ENCODE results near the gene AKAP11.

The AKAP11 gene

GRCh38 chr13:42271337-42272114 lies 426 bp upstream of the AKAP11 start:
- peak; percentile 99 for DNase-seq (ENCODE audit: low read depth, low spot score)

- DNase-seq (ENCODE audit: low read depth, low spot score), result no peak
Observed at GRCh38 chr13:42272804-42273175, 838 bp downstream of the AKAP11 start.

GRCh38 chr13:42274386-42275097 lies 2.6 kb downstream of the AKAP11 start:
- no peak for DNase-seq (ENCODE audit: low read depth, low spot score)

GRCh38 chr13:42275098-42275471 lies 3.1 kb downstream of the AKAP11 start:
- no peak for DNase-seq (ENCODE audit: low read depth, low spot score)

GRCh38 chr13:42275506-42275905 lies 3.6 kb downstream of the AKAP11 start:
- DNase-seq (ENCODE audit: low read depth, low spot score), result no peak

GRCh38 chr13:42276683-42277082 lies 4.7 kb downstream of the AKAP11 start:
- DNase-seq (ENCODE audit: low read depth, low spot score), result no peak

- no peak for DNase-seq (ENCODE audit: low read depth, low spot score)
Observed at GRCh38 chr13:42277618-42278276, 5.8 kb downstream of the AKAP11 start.

- no peak for DNase-seq (ENCODE audit: low read depth, low spot score)
Observed at GRCh38 chr13:42279080-42279479, 7.1 kb downstream of the AKAP11 start.

- DNase-seq (ENCODE audit: low read depth, low spot score), result no peak
Observed at GRCh38 chr13:42279986-42280385, 8.0 kb downstream of the AKAP11 start.

- DNase-seq (ENCODE audit: low read depth, low spot score), result no peak
Observed at GRCh38 chr13:42280537-42280936, 8.6 kb downstream of the AKAP11 start.

GRCh38 chr13:42283574-42283973 lies 11.6 kb downstream of the AKAP11 start:
- no peak for DNase-seq (ENCODE audit: low read depth, low spot score)

GRCh38 chr13:42284068-42284467 lies 12.1 kb downstream of the AKAP11 start:
- DNase-seq (ENCODE audit: low read depth, low spot score), result no peak

GRCh38 chr13:42298392-42298791 lies 26.4 kb downstream of the AKAP11 start:
- DNase-seq (ENCODE audit: low read depth, low spot score), result no peak

GRCh38 chr13:42305503-42305902 lies 33.6 kb downstream of the AKAP11 start:
- DNase-seq (ENCODE audit: low read depth, low spot score), result no peak

GRCh38 chr13:42307461-42307860 lies 35.5 kb downstream of the AKAP11 start:
- no peak for DNase-seq (ENCODE audit: low read depth, low spot score)

- no peak for DNase-seq (ENCODE audit: low read depth, low spot score)
Observed at GRCh38 chr13:42312817-42313431, 41.0 kb downstream of the AKAP11 start.

- DNase-seq (ENCODE audit: low read depth, low spot score), result no peak
Observed at GRCh38 chr13:42318570-42318969, 46.6 kb downstream of the AKAP11 start.

GRCh38 chr13:42320375-42320787 lies 48.4 kb downstream of the AKAP11 start:
- no peak for DNase-seq (ENCODE audit: low read depth, low spot score)

GRCh38 chr13:42322806-42323205 lies 50.9 kb downstream of the AKAP11 start:
- DNase-seq (ENCODE audit: low read depth, low spot score), result no peak

- no peak for DNase-seq (ENCODE audit: low read depth, low spot score)
Observed at GRCh38 chr13:42324704-42325103, 52.8 kb downstream of the AKAP11 start.

- DNase-seq (ENCODE audit: low read depth, low spot score), result no peak
Observed at GRCh38 chr13:42327725-42328124, 55.8 kb downstream of the AKAP11 start.

GRCh38 chr13:42328672-42329071 lies 56.7 kb downstream of the AKAP11 start:
- no peak for DNase-seq (ENCODE audit: low read depth, low spot score)
